ENCODE results near the gene BCORL1. TPM values are rescaled to one million over a fixed set of nuclear protein-coding genes. Genes with fewer than 3 reads are reported as not detected.

The BCORL1 gene
- total RNA-seq, 1 experiment from 2014 or later: 30.8 TPM

- TF ChIP-seq REST (IDR thresholded peaks at IDR 0.05; ENCODE audit: low read depth): no peak
Observed at GRCh38 chrX:129987871-129988270, 5.4 kb downstream of the BCORL1 start (continued).

GRCh38 chrX:129992181-129992580 is 9.7 kb downstream of the BCORL1 start:
- H3K4me2 ChIP-seq (ENCODE audit: low read length): no peak overlapping the region
- no peaks in the 10 kb centered on the region for H3K36me3 ChIP-seq (ENCODE audit: control insufficient read depth in 1 of 2, insufficient read depth in 2 of 2, low read length in 2 of 2)
- no peak overlapping the region for H2AFZ ChIP-seq (ENCODE audit: low read depth, low read length, poor library complexity, severe bottlenecking)
- H3K9me3 ChIP-seq (ENCODE audit: control insufficient read depth in 1 of 2, insufficient read depth in 1 of 2, low read depth in 1 of 2, low read length in 2 of 2): no peaks in the 10 kb centered on the region
- H3K4me3 ChIP-seq (replicated peaks in 1 of 2; ENCODE audit: low read depth in 1 of 2, low read length in 2 of 2): no peak overlapping the region
- H3K27ac ChIP-seq (ENCODE audit: low read depth, low read length): no peak overlapping the region
- no TSS peak for BruUV-seq (replicated peaks)
- ATAC-seq: no peak
- DNase-seq (ENCODE audit: low read depth, low spot score): no peak
- CTCF ChIA-PET: no interaction called here
- H3K79me2 ChIP-seq (ENCODE audit: insufficient read depth, low read length): peaks cover 24% of the 10 kb centered on the region
- peaks cover 0 to 7% of the 10 kb centered on the region in 2 experiments; a peak in 3 of 4 replicates for H3K4me1 ChIP-seq (ENCODE audit: control insufficient read depth in 1 of 2, insufficient read depth in 2 of 2, low read length in 2 of 2)
- no peak overlapping the region for H3K9ac ChIP-seq (ENCODE audit: low read length)
- H4K20me1 ChIP-seq (ENCODE audit: insufficient read depth): 0 out of 2 replicates have a peak, but pooled peaks cover 3% of the 10 kb centered on the region
- no peaks in the 10 kb centered on the region for H3K27me3 ChIP-seq (ENCODE audit: insufficient read depth, low read length)
- intact Hi-C loops (cut with micrococcal nuclease): no loop called here
- TF ChIP-seq EZH2phosphoT487 (IDR thresholded peaks at IDR 0.05; ENCODE audit: borderline replicate concordance) (no peak), RAD21 (IDR thresholded peaks at IDR 0.05; ENCODE audit: low read depth) (no peak), FOSL1 (IDR thresholded peaks at IDR 0.05; ENCODE audit: low read depth) (no peak), ATF3 (IDR thresholded peaks at IDR 0.05) (no peak), REST (IDR thresholded peaks at IDR 0.05; ENCODE audit: low read depth) (no peak), EZH2 (IDR thresholded peaks at IDR 0.05) (no peak), CEBPB (IDR thresholded peaks at IDR 0.05; ENCODE audit: low read depth) (no peak), SIN3A (IDR thresholded peaks at IDR 0.05; ENCODE audit: low read depth) (no peak)
- H3K9me2 ChIP-seq (ENCODE audit: insufficient read depth): no peaks in the 10 kb centered on the region
- POLR2A ChIA-PET: no interaction called here
- RAD21 ChIA-PET (ENCODE audit: low non-redundant PET in 1 of 2, low total read pairs in 2 of 2, uncharacterized antibody in 2 of 2, unreplicated experiment in 2 of 2): no interaction called here
